ENCODE measurements around the gene GNAZ. TPM values are rescaled to one million over a fixed set of nuclear protein-coding genes. Genes with fewer than 3 reads are reported as not detected.

Gene GNAZ
- total RNA-seq, 1 donor from 2014 or later = 0.39 TPM

DNA sequence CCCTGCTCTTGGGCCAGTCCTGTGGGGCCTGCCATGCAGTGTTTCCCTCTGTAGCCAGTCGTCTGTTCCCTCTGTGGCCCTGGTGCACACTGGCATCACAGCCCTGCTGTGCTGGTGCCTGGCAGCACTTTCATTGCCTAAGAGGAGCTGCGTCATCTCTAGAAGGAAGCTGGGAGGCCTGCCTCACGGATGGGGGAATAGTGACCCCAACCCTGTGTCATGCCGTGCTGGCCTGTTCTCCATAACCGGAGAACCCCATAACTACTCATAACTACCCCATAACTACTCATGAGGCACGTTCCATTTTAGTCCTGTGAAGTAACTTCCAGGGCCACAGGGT is 88.9 kb downstream of the GNAZ start:
- intact Hi-C loops (cut with micrococcal nuclease) = no loop called here
- Mint-ChIP-seq H3K9me3 (no peaks in the 10 kb centered on the region), H3K27me3 (ENCODE audit: low read depth) (peaks cover 5% of the 10 kb centered on the region), H3K4me3 (ENCODE audit: low read depth) (no peak overlapping the region), H3K4me1 (ENCODE audit: low read depth) (no peaks in the 10 kb centered on the region), H3K36me3 (ENCODE audit: low read depth) (no peaks in the 10 kb centered on the region), H3K27ac (no peak overlapping the region)
- DNase-seq (ENCODE audit: low spot score) = no peak

DNA sequence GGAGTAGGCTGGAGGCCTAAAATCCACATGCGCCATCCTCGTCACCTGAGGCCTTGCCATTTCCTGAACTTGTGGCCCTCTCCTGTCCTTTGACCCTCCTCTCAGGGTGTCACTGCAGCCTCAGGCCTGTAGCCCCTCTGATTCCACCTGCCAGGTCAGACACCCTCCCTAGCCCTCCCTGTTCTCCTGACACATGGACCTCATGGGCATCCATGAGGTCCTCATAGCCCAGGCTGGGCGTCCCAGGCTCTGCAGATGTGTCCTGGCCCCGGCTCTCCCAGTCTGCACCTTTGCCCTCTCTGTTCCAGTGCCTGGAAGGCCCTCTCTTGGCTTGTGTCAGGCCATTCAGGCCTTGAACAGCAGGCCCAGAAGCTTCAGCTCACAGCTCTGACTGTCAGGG is 90.7 kb downstream of the GNAZ start:
- H3K27ac Mint-ChIP-seq = no peak overlapping the region
- no peak for DNase-seq (ENCODE audit: low spot score)
- intact Hi-C loops (cut with micrococcal nuclease) = no loop called here
- H3K27me3 Mint-ChIP-seq (ENCODE audit: low read depth) = no peaks in the 10 kb centered on the region
- H3K9me3 Mint-ChIP-seq = no peaks in the 10 kb centered on the region
- H3K4me1 Mint-ChIP-seq (ENCODE audit: low read depth) = no peaks in the 10 kb centered on the region
- no peaks in the 10 kb centered on the region for H3K36me3 Mint-ChIP-seq (ENCODE audit: low read depth)
- H3K4me3 Mint-ChIP-seq (ENCODE audit: low read depth) = no peak overlapping the region

DNA sequence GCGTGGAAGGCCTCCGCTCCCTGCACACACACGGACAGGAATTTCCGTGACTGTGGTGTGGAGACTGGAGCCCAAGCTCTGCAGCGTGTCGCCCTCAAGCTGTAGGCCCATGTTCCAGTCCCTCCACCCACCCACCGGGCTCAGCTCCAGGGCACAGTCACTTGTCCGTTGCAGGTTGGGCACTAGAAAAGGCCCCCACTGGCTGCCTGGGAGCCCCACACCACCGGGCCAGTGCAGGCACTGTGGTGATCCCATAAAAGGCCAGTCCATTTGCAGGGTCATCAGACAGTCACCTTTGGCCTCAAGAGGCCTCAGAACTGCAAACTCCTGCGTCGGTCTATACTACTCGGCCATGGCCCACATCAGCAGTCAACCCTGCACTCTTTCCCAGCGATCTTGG is 91.3 kb downstream of the GNAZ start:
- Mint-ChIP-seq H3K27me3 (ENCODE audit: low read depth) (no peaks in the 10 kb centered on the region), H3K9me3 (no peaks in the 10 kb centered on the region), H3K36me3 (ENCODE audit: low read depth) (no peaks in the 10 kb centered on the region), H3K4me3 (ENCODE audit: low read depth) (no peak overlapping the region), H3K27ac (no peak overlapping the region), H3K4me1 (ENCODE audit: low read depth) (no peaks in the 10 kb centered on the region)
- DNase-seq (ENCODE audit: low spot score) = no peak
- intact Hi-C loops (cut with micrococcal nuclease) = no loop called here

DNA sequence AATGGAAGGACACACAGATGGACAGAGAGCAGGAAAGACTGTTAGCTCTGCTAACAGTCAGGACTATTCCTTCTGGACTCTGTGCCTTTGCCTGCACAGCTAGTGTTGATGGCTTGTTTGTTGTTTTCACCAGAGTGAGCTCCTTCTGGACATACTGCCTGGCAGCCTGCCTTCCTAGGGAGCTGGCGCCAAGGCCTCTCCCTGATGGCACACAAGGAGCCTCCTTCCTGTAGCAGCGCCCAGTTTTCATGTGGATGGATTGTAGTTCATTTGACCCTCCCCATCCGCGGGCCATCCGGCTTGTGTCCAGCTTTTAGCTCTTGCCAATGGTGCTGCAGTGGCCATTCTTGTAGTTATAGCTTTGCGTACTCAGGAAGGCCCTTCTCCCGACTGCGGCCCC is 93.3 kb downstream of the GNAZ start:
- Mint-ChIP-seq H3K27ac (no peak overlapping the region), H3K36me3 (ENCODE audit: low read depth) (no peaks in the 10 kb centered on the region), H3K27me3 (ENCODE audit: low read depth) (no peaks in the 10 kb centered on the region), H3K4me3 (ENCODE audit: low read depth) (no peak overlapping the region), H3K9me3 (no peaks in the 10 kb centered on the region), H3K4me1 (ENCODE audit: low read depth) (no peaks in the 10 kb centered on the region)
- intact Hi-C loops (cut with micrococcal nuclease) = no loop called here
- no peak for DNase-seq (ENCODE audit: low spot score)

DNA sequence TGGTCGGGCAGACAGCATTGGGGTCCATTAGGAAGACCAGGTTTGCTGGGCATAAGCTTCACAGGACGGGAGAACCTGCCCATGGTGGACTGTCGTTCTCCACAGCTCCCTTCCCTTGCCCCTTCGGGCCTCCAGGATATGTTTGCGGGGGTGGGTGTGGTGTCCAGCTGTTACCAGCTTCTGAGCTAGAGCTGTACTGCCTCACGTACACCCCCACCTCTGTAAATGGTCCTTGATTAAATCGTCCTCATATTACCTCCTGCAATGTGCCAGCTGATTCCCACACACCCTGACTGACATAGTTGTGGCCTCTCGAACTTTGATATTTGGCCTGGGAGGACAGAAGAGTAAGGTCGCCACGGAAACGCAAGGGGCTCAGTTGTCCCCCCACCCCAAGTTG is 93.8 kb downstream of the GNAZ start:
- Mint-ChIP-seq H3K4me3 (ENCODE audit: low read depth) (no peak overlapping the region), H3K27ac (no peak overlapping the region), H3K27me3 (ENCODE audit: low read depth) (no peaks in the 10 kb centered on the region), H3K36me3 (ENCODE audit: low read depth) (no peaks in the 10 kb centered on the region), H3K9me3 (no peaks in the 10 kb centered on the region), H3K4me1 (ENCODE audit: low read depth) (no peaks in the 10 kb centered on the region)
- no peak for DNase-seq (ENCODE audit: low spot score)
- intact Hi-C loops (cut with micrococcal nuclease) = no loop called here

DNA sequence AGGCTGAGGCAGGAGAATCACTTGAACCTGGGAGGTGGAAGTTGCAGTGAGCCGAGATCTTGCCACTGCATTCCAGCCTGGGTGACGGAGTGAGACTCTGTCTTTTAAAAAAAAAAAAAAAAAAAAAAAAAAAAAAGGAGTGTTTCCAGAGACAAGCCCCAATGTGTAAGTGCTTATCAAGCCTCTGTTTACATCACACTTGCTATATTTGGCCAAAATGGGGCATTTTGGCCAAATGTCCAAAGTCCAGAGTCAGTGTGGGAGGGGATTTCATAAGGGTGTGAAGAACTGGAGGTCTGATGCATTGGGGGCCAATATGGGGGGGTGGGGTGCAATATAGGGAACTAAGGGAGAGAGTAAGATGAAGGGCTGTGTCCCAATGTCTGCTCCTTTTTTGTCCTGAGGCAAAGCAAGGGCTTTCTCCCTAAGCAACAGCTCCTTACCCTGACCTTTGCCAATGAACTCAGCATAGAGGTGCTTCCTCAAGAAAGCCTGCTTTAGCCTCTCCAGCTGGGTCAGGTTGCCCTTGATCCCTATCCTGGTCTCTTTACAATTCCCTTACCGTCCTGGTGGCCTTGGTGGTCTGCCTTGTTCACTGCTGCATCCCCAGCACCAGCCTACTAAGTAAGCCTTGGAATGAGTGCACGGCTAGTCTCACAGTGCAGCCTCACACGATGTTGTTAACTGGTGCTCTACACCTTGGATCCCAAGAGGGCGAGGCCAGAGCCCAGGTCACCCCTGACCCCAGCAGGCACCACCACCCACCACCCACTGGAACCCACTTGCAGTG is 95.9 kb downstream of the GNAZ start:
- intact Hi-C loops (cut with micrococcal nuclease) = no loop called here
- H3K36me3 Mint-ChIP-seq (ENCODE audit: low read depth) = no peaks in the 10 kb centered on the region
- no peak for DNase-seq (ENCODE audit: low spot score)
- no peaks in the 10 kb centered on the region for H3K4me1 Mint-ChIP-seq (ENCODE audit: low read depth)
- no peaks in the 10 kb centered on the region for H3K27me3 Mint-ChIP-seq (ENCODE audit: low read depth)
- H3K4me3 Mint-ChIP-seq (ENCODE audit: low read depth) = no peak overlapping the region
- H3K9me3 Mint-ChIP-seq = no peaks in the 10 kb centered on the region
- no peak overlapping the region for H3K27ac Mint-ChIP-seq

DNA sequence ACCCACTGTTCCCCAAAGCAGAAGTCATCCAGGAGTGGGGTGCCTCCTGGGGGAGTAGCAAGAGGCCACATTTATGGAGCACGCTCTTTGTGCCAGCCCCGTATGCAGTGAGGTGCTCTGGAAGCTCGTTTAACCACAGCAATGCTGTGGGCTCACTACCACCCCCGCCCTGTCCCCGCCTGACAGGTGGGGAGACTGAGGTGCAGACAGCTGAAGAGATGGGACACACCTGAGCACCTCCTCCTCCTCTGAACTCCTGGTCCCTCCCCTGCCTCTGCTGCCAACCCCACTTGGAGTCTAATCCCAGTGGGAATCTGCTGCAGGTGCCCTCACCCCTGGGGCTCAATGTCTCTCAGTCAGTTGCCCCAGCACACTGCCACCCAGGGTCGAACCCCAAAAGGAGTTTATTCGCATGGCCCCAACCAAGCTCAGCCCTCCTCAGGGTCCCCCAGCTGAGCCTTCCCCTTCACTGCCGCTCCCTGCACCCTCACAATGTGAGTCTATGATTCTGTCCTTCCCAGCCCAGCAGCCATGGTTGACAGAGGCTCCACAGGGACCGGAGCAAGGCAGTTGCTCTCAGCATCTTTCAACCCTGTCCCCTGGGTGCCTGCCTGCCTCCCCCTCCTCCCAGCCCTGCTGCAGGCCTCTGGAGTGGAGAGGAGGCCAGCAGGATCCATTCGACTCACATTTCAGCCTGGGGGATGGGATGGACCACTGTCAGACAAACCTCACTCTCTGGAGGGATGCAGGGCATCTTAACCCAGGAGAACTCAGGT is 96.7 kb downstream of the GNAZ start:
- intact Hi-C loops (cut with micrococcal nuclease) = no loop called here
- H3K4me3 Mint-ChIP-seq (ENCODE audit: low read depth) = no peak overlapping the region
- no peaks in the 10 kb centered on the region for H3K9me3 Mint-ChIP-seq
- no peaks in the 10 kb centered on the region for H3K27me3 Mint-ChIP-seq (ENCODE audit: low read depth)
- H3K27ac Mint-ChIP-seq = no peak overlapping the region
- no peaks in the 10 kb centered on the region for H3K36me3 Mint-ChIP-seq (ENCODE audit: low read depth)
- no peak for DNase-seq (ENCODE audit: low spot score)
- no peaks in the 10 kb centered on the region for H3K4me1 Mint-ChIP-seq (ENCODE audit: low read depth)

DNA sequence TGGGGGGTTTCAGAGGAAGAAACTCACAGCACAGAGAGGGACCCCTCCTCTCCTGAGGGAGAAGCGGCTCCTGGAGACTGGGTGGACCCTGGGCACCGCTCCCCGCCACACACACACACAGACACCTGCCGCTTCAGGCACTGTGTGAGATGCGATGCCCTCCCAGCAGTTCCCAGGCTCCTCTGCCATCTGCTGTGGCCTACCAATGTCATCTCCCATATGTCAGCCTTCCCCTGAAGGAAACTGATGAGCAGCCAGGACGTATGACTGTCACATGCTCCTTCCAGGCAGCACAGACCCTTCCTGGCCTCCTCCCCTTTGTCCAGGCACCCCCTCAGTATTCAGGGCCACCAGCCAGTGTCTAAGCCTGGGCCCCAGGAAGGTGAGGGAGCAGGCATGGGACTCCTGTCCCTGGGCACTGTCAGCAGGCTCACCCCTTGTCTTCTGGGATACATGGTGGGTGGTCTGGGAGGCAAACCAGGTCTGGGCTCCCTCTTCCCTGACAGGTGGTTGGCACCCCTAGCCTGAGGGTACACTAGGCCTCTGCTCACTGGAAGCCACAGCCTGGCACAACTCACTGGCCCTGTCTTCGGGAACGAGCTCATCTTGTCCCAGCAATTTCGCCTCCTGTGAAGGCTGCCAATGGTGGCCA is 98.2 kb downstream of the GNAZ start:
- no peaks in the 10 kb centered on the region for H3K27me3 Mint-ChIP-seq (ENCODE audit: low read depth)
- H3K4me1 Mint-ChIP-seq (ENCODE audit: low read depth) = no peaks in the 10 kb centered on the region
- H3K4me3 Mint-ChIP-seq (ENCODE audit: low read depth) = no peak overlapping the region
- no peaks in the 10 kb centered on the region for H3K9me3 Mint-ChIP-seq
- no peaks in the 10 kb centered on the region for H3K36me3 Mint-ChIP-seq (ENCODE audit: low read depth)
- H3K27ac Mint-ChIP-seq = no peak overlapping the region
- intact Hi-C loops (cut with micrococcal nuclease) = no loop called here
- DNase-seq (ENCODE audit: low spot score) = no peak

DNA sequence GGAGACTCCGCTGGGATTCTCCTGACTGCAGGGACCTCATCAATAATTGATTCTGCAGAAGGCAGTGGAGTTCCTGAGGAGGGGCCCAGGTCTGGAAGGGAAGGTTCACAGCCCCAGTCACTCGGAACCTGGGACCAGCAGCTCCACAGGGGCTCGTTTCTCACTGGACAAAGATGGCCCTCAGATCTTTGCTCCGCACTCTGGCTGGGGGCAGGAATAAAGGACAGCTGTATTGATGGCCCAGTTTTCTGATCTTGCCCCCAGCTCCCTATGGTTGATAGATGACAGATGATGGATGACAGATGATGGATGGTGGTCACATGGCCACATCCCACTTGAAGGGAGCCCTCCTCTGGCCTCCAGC is 98.7 kb downstream of the GNAZ start:
- H3K36me3 Mint-ChIP-seq (ENCODE audit: low read depth) = no peaks in the 10 kb centered on the region
- no peak overlapping the region for H3K4me3 Mint-ChIP-seq (ENCODE audit: low read depth)
- intact Hi-C loops (cut with micrococcal nuclease) = no loop called here

More for the DNA sequence above, 98.7 kb downstream of the GNAZ start:
- no peaks in the 10 kb centered on the region for H3K4me1 Mint-ChIP-seq (ENCODE audit: low read depth)
- no peak for DNase-seq (ENCODE audit: low spot score)
- H3K9me3 Mint-ChIP-seq = no peaks in the 10 kb centered on the region
- H3K27ac Mint-ChIP-seq = no peak overlapping the region
- no peaks in the 10 kb centered on the region for H3K27me3 Mint-ChIP-seq (ENCODE audit: low read depth)

Other genes with a start within 250 kb of the GNAZ start
- gene IGLL5, start 182.7 kb upstream of the GNAZ start, total RNA-seq = not detected in 2 replicates
- not detected in 2 replicates for gene RSPH14, start 71.5 kb downstream of the GNAZ start, total RNA-seq
- gene RAB36, start 75.0 kb downstream of the GNAZ start, total RNA-seq = not detected in 2 replicates
- 32.0 and 36.0 TPM in 2 replicates for gene BCR, start 110.0 kb downstream of the GNAZ start, total RNA-seq